GM12875 (cell line): ENCODE measurements around the gene AP4B1.

ENCODE experiments used
- H3K4me3 ChIP-seq: one replicate; pipeline ENCODE4 v1.5.1; 2011; ENCODE audit warnings: low read depth, low read length, control low read depth
- TF ChIP-seq, protein P1 (sequence below): IDR thresholded peaks from 2 replicates; pipeline ENCODE4 v1.5.1; 2011; ENCODE audit warnings: low read depth, mild to moderate bottlenecking, control low read depth, inconsistent platforms, low read length, moderate library complexity, borderline replicate concordance; ENCODE audit not compliant: insufficient read depth

AP4B1 gene

GRCh38 chr1:113938192-113938591 is 33.6 kb upstream of the AP4B1 start:
- TF ChIP-seq, protein P1, sequence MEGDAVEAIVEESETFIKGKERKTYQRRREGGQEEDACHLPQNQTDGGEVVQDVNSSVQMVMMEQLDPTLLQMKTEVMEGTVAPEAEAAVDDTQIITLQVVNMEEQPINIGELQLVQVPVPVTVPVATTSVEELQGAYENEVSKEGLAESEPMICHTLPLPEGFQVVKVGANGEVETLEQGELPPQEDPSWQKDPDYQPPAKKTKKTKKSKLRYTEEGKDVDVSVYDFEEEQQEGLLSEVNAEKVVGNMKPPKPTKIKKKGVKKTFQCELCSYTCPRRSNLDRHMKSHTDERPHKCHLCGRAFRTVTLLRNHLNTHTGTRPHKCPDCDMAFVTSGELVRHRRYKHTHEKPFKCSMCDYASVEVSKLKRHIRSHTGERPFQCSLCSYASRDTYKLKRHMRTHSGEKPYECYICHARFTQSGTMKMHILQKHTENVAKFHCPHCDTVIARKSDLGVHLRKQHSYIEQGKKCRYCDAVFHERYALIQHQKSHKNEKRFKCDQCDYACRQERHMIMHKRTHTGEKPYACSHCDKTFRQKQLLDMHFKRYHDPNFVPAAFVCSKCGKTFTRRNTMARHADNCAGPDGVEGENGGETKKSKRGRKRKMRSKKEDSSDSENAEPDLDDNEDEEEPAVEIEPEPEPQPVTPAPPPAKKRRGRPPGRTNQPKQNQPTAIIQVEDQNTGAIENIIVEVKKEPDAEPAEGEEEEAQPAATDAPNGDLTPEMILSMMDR: no peak
- no peak overlapping the region for H3K4me3 ChIP-seq

DNA sequence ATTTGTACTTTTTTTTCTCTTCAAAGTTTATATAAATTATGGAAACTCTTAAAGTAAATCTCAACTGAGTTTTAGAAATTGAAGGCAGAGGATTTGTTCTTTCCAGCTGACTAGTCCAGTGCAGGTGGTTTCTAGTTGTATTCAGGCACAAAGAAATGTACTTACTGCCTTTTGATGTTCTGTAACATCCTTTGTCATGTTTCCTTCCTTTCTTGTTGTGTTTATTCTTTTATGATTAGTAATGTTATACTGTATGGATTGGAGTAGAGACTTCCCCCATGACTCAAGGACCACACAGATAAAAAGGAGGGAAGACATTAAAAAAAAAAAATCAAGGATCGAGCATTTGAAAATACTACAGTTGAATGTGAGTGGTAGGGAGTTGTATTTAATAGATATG is 32.5 kb upstream of the AP4B1 start:
- TF ChIP-seq, protein P1: no peak
- H3K4me3 ChIP-seq: no peak overlapping the region

- H3K4me3 ChIP-seq: no peak overlapping the region
Measured at GRCh38 chr1:113935970-113936369, 31.4 kb upstream of the AP4B1 start.

GRCh38 chr1:113935176-113935575 is 30.6 kb upstream of the AP4B1 start:
- H3K4me3 ChIP-seq: no peak overlapping the region
- TF ChIP-seq, protein P1: no peak

More at GRCh38 chr1:113935970-113936369, 31.4 kb upstream of the AP4B1 start:
- TF ChIP-seq, protein P1: no peak

- TF ChIP-seq, protein P1: no peak
- no peak overlapping the region for H3K4me3 ChIP-seq
Measured at GRCh38 chr1:113934511-113935055, 30.0 kb upstream of the AP4B1 start.

DNA sequence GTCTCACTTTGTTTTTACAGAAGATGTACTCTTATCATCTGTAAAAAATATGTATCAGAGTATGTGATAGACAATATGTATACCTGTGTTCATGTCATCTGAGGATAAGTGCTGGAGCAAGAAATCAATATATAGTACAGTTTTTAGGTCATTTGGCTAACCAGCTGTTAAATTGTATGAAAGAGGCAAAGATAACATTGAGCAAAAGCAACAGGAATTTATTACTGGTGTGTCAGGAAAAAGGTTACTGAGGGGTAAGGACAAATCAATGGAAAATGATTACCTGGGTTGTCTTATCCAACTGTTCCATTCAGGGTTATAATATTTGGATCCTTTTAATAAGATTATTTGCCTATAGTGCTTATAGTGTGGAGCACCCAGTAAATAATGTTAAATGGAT is 29.4 kb upstream of the AP4B1 start:
- no peak overlapping the region for H3K4me3 ChIP-seq
- TF ChIP-seq, protein P1: no peak

DNA sequence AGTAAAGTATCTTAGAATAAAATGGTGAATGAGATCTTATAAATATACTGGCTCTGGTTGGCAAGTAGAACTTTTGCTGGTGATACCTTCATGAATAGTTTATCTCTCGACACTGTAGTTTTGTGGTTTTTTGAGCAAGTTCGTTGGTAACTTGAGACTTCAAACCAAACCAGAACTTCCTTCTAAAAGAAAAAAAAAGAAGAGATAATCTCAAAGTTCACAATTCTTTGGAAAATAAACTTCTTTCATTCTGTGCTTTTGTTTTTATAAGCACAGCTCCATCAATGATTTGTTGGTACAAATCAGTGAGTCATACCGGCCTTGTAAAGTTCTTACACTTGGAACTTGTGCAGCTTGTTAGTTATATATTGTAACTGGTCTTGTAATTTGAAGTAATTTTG is 26.9 kb upstream of the AP4B1 start:
- no peak overlapping the region for H3K4me3 ChIP-seq
- TF ChIP-seq, protein P1: no peak
